Renal cortical epithelial cell (primary cell): ENCODE measurements around the gene WDR90. TPM values are rescaled to one million over a fixed set of nuclear protein-coding genes. Genes with fewer than 3 reads are reported as not detected.

Experiments
- DNase-seq: peaks from one replicate; pipeline ENCODE4 v3.0.0-alpha.2; 2011; ENCODE audit warnings: low read depth
- total RNA-seq: library from RNA; depleted of rRNA; stranded (reverse); fragments of >200 nt; gene quantifications from 2 replicates; pipeline ENCODE4 v1.2.3, GENCODE V29; 2014

Gene WDR90
- total RNA-seq, 1 donor from 2014 or later: 18.5 TPM

GRCh38 chr16:676565-676902 lies 27.4 kb downstream of the WDR90 start:
- DNase-seq: no peak

GRCh38 chr16:676913-677312 lies 27.7 kb downstream of the WDR90 start:
- no peak for DNase-seq

GRCh38 chr16:677316-678190 lies 28.4 kb downstream of the WDR90 start:
- DNase-seq: no peak

- DNase-seq: no peak
Observed at GRCh38 chr16:678209-678857, 29.2 kb downstream of the WDR90 start.

- peak; percentile 27 for DNase-seq
Observed at GRCh38 chr16:678858-679813, 30.0 kb downstream of the WDR90 start.

GRCh38 chr16:679814-680624 lies 30.9 kb downstream of the WDR90 start, which contains the start of gene STUB1:
STUB1 (plus strand) TSS chr16:680410; CDS start chr16:680526, 116 bp downstream.
- DNase-seq: peak; percentile 42

- DNase-seq: no peak
Observed at GRCh38 chr16:680625-680945, 31.4 kb downstream of the WDR90 start.

GRCh38 chr16:680967-681745 lies 32.0 kb downstream of the WDR90 start:
- no peak for DNase-seq

- no peak for DNase-seq
Observed at GRCh38 chr16:681746-682427, 32.7 kb downstream of the WDR90 start.

GRCh38 chr16:682493-683395 lies 33.6 kb downstream of the WDR90 start:
- no peak for DNase-seq

- no peak for DNase-seq
Observed at GRCh38 chr16:683396-684070, 34.4 kb downstream of the WDR90 start.

GRCh38 chr16:684071-684794 lies 35.1 kb downstream of the WDR90 start, which contains the start of gene JMJD8:
JMJD8 (minus strand) TSS chr16:684334; CDS start chr16:684319, 15 bp downstream.
- peak; percentile 85 for DNase-seq

GRCh38 chr16:684961-685696 lies 36.0 kb downstream of the WDR90 start:
- DNase-seq: no peak

- no peak for DNase-seq
Observed at GRCh38 chr16:685967-686366, 36.8 kb downstream of the WDR90 start.

- no peak for DNase-seq
Observed at GRCh38 chr16:686459-687260, 37.5 kb downstream of the WDR90 start.

- no peak for DNase-seq
Observed at GRCh38 chr16:687499-687898, 38.3 kb downstream of the WDR90 start.
